ENCODE data around the gene SYNE3.

The SYNE3 gene

DNA sequence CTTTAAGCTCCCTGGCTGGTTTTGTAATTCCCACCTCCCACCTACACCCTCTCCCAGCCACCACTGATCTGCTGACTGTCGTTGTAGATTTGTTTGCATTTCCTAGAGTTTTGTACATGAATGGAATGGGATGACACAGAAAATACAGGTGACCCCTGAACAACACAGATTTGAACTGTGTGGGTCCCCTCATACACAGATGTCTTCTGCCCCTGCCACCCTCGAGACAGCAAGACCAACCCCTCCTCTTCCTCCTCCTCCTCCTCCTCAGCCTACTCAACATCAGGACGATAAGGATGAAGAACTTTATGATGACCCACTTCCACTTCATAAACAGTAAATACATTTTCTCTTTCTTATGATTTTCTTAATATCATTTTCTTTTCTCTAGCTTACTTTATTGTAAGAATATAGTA lies 28.8 kb downstream of the SYNE3 start:
- no peak for DNase-seq

DNA sequence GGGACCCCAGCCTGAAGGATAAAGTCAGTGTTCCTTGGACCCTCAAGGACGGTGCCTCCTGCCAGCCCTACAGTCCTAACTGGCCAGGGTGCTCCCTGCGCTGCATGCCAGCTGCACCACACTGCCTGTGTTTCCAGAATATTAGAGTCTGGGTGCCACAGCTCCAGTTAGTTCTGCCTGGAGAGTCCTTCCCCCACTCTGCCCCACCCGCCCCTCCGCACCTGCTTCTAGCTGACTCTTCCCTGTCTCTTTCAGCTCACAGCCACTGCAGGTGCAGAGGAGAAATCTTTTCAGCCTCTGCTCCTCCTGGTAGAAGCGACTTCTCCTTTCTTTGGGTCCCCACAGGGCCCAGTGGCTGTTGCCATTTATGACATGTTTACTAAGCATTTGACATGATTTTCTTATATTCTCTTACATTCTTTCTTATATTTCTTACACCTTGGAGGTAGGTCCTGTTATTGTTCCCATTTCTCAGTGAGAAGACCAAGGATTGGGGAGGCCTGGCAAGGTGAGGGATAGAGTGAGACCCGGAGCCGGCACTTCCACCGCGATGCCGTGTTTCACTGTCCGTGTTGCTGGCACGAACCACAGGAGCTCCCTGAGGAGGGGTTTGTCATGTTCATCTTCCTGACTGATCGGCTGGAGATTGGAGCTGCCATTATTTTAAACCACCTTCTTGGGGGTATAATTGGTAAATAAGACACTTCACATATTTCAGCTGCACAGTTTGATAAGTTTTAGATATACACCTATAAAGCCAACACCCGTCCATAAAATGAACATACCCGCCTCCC lies 29.4 kb downstream of the SYNE3 start:
- DNase-seq: no peak

DNA sequence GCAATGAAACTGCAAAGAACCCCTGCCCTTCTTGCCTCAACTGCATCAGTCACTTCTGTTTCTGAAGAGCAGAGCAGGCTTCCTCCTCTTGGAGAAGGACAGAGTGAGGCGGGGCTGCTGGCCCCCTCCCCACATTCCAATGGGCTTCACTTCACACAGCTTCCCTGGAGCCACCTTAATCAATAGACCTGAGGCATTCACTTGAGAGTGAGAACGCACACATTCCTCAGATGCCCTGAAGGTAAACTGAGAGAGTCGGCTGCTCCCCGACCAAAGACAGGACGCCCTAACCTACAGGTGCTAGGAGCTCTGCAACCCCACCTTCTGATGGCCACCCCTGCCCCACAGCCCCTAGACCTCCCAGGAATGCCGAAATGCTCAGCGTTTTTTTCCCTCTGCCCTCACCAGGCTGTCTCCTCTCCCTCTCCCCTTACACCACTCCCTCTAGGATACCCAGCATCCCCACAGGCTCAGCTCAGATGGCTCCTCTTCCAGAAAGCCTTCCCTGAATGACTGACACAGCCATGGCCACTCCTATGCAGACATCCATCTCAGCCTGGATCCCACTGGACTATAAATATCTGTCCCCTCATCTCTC lies 31.1 kb downstream of the SYNE3 start:
- DNase-seq: no peak

DNA sequence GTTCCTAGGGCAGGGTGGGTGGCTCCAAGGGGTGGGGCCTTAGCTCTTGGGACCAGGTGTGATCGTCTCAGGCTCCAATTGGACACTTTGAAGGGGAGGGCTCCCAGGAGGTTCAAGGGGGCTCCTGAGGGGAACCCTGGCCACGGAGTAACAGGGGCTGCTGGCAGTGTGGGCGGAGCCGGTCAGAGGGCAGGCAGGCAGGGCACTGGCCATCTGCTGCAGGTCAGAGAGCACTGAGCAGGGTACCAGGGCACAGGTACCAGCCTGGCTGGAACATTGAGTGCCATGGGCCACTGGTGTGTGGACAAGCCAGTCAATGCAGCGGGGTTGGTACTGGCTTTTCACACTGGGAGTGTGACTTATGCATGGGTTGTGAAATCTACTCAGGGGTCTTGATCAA lies 32.2 kb downstream of the SYNE3 start:
- DNase-seq: no peak

DNA sequence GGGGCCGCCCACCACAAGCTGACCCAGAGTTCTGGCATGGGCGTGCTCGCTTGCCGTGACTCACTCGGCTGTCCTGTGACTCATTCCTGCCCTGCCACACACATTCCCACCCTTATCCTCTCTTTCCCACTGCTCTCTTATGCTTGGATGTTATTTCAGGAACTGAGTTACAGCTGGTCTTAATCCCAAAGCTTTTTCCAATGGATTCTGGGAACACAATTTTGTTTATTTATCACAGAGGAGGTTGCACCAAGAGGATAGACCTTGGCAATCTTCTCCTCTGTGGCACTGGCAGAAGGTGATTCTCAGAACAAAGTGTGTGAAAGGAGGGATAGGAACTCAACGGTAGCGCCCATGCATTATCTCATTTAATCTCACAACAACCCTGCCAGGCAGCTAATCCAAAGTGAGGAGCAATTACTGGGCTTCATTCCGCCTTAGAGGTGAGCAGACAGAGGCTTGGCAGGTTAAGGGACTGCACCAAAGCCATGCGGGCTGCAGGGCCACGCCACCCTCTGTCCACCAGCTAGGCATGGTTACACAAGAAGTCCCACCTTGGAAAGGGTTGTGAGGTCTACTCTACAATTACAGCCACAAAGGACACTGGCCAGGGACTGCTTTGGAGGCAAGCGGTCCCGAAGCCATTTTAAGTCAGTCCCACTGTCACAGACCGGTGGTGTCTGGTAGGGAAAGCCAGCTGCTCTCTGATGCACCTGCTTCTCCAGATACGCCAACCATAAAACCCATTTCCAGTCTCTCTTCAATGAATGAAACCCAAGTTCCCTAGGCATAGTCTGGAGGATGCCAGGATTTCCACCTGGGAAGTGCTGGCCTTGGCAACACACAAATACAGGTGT lies 32.9 kb downstream of the SYNE3 start:
- DNase-seq: no peak

DNA sequence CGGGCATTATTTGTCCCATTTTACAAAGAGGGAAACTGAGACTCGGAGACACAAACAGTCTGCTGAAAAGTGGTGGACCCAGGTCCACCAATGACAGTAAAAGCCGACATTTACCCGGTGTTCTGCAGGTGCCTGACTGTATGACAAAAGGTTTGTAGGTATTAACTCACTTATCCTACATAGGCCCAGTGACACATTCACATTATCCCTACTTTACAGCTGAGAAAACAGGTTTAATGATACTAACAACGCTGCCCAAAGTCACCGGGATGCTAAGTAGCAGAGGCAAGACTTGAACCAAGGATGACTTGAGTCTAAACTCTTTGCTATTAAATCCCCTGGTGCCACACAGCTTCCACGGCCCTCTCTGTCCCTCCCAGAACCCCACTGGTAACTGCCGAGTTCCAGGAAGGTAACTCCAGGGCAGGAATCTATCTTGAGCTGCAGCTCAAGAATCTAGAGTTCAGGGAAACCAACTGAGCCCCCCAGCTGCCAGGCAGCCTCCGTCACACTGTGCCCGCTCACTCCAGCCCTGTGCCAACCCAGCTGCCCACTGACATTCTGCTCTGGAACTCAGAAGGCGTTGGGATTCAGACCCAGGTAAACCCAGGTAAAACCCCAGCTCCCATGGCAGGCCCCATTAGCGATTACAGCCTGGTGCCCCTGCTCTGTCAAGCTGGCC lies 33.7 kb downstream of the SYNE3 start:
- no peak for DNase-seq

DNA sequence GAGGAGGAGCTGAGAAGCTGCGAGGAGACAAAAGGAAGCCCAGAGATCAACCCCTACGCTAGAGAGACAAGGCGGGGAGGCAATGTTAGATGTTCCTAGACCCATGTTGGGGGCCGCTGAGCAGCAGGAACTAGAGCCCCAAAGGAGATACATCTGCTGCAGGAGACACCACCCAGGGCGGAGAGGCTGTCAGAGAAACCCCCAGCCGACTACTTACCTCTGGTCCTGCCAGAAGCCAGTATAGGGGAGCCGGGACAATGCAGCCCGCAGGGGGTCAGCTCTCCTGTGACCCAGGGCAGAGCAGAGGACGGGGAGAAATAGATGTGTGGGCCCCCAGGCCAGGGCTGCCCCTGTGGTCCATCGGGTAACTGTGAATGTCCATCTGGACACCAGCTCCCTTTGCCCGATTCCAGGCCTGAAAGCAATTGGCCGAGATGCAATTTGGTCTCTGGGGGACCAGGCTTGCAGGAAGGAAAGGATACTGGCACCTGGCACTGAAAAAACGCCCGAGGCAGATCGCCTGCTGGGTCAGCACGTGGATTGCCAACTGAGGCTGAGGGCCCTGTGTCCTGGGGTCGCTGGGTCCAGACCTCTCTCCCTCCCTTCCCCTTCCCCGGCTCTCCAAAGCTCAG lies 34.9 kb downstream of the SYNE3 start:
- DNase-seq: no peak

DNA sequence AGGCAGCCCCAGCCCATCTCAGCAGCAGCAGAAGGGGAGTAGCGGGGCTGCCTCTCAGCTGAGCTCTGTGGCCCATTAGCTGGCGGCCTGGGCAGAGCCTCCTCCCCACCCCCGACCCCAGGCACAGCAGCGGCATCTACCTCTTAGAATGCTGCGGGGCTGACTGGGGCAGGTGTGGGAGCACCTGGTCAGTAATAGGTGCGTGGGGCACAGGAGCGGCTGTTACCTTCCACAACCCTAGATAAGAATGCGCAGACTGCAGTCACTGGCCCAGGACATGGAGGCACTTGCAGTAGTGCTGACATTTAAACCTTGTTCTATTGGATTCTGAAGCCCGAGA lies 35.6 kb downstream of the SYNE3 start:
- DNase-seq: no peak

DNA sequence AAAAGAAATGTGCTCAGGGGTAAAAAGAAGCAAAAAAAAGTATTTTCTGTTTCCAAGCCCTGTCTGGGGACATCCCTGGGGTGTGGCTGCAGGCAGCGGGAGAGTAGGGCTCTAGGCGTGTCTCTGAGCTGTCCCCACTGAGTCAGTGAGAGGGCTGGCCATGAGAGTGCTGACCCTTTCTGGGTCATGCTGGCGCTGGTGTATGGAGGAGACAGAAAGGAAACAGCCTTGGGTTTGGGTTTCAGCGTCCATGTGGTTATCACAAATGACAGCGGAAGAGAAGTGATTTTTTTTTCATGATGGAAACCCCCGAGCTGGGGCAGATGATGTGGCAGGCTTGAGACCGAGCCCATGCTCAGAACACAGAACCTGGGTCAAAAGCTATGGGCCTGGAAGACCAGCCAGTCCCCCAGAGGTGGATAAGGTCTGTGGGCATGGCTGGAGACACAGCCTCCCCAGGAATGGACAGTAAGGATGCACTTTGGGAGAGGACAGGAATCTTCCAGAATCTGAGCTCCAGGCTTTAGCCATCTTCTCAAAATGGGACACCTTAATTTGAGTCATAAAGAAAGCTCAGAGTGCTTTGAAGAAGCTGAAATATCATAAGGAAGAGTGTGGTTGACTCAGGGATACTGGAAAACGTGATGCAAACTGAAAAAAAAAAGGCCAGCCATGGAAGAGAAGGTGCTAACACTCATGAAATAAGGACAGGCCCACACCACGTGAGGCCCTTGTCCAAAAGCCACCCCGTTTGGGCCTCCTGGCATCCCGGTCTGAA lies 36.2 kb downstream of the SYNE3 start:
- DNase-seq: no peak

DNA sequence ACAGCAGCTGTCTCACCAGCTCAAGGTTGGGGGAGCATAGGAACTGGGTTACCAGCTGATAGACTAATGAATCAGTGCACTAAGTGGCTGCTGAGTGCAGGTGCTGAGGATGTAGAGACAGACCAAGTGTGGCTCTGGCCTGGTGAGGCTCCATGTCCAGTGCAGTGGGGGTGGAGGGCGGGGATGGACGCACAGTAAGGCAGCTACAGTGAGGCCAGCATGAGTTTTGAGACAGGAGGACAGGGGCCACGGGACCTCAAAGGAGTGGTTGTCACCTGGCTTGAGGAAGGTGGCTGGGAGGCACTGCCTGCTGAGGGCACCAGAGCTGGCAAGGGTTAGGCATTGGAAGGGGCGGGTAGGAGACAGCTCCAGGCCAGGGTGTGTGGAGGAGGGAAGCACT lies 37.0 kb downstream of the SYNE3 start:
- DNase-seq: no peak

DNA sequence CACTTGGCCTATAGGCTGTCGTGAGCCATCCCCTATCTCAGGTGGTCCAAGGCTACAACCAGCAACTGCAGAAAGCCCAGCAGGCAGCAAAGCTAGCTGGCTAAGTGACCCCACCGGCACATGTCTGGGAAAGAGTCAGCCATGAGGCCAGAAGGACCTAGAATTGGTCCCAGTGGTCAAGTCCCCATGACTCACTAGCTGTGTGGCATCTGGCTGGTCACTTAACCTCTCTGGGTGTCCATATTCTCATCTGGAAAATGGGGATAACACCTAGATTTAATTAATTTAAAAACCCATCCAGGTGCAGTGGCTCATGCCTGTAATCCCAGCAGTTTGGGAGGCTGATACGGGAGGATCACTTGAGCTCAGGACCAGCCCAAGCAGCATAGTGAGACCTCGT lies 37.6 kb downstream of the SYNE3 start:
- DNase-seq: no peak

DNA sequence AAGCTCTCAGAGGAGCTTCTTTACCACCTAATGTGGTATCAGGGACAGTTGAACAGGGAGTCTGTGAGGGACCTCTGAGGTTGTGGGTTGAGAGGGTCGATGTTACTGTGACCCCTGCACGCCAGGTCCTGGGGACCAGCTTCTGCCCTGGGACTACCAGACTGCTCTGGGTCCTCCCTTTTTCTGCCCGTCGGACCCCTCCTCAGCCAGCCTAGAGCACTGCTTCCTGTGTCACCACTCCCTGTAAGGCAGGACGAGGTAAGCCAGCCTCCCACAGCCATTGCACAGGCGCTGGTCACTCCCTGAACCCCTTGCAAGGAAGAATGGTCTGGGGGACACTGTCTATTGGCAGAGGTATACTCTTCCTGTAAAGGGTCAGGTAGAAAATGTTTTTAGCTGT lies 38.1 kb downstream of the SYNE3 start:
- DNase-seq: no peak

DNA sequence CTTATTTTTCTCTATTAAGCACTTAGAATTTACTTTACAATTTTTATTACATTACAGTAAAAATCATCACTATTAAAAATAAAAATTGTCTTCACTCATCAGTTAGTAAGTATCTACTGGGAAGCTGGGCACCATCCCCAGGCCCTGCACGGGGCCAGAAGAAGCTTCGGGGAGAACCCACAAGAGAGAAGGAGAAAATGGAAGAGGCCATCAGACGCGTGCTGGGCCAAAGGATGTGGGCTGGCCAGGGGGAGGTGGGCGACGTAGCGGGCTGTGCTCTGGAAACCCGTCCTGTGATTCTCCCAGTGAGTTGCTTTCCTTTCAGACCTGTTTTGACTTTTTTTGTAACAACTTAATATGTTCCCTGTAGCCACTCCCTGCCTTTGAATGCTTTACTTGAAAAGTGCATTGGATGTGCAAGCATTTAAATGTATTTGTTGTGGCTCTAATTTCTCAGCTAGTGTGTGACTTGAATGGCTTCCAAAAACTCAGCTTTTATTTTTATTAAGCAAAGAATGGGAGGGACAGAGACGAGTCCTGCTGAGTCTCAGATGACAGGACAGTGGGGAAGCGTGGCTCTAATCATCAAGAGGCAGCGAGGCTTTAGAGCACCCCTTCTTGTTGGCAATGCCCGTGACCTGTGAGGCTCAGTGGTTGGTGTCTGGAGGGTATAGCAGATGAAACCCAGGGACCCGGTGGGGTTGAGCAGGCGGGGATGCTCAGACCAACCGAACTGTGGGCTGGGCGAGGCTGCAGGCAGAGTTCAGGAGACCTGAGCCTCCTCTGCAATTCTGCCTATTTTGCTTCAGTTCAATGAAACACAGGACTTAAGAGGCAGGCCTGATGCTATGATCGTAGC lies 38.8 kb downstream of the SYNE3 start:
- DNase-seq: no peak

DNA sequence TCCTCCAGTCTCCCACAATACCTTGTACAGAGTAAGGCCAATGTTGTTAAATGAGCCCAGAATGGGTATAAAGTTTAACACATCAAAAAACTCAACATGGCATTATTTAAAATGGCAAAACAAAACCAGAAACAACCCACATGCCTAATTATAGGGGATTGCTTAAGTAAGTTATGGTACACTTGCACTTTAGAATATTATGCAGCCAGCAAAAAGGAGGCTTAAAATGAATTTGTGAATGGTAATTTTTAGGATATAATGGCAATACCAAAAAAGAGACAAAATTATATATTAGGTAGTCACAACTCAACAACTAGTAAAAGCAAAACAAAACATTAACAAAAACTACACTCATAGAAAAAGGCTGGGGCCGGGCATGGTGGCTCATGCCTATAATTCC lies 39.7 kb downstream of the SYNE3 start:
- DNase-seq: no peak

DNA sequence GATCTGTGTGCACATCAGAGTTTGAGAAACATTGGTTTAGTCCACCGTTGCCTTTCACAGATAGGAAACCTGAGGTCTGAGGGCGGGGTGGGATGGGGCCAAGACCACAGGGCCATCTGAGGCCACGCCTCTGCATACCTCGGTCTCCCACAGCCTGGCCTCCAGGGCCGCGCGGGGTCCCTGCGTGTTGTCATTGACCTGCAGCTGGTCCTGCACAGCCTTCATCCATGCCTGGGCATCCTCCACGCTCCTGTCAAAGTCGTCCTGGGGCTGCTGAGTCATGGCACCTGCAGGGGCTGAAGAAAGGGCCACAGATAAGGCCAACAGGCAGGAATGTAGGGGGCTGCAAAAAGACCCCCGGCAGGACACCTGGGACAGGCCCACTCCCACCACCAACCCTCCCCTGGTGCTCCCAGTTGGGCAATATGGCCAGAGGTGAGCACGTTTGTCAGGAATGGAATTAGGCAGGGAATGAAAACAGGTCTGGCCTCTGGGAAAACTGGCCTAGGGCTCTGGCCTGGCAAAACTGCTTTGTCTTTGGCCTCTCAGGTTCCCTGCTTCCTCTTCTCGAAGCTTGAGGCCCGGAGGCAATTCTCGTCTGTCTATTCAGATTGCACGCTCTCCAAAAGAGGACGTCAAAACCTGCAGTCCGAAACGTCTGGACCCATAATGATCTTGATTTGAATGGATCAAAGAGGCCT lies 40.8 kb downstream of the SYNE3 start:
- no peak for DNase-seq

DNA sequence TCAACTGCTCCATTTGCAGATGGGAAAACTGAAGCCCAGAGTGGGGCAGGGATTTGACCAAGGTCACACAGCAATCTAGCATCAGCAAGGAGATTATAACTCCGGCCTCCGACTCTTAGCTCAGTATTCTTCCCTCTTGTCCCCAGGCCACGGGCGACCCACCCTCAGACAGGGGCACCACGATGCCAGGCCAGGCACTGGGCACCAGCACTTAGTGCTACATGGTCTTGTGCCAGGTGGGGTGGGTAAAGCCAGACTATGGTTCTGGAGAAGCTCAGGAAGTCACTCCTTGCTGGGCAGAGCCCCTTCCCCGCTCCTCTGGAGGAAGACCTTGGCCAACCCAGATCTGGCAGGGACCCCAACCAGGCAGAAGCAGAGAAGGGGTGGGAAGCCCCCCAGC lies 41.5 kb downstream of the SYNE3 start:
- no peak for DNase-seq

DNA sequence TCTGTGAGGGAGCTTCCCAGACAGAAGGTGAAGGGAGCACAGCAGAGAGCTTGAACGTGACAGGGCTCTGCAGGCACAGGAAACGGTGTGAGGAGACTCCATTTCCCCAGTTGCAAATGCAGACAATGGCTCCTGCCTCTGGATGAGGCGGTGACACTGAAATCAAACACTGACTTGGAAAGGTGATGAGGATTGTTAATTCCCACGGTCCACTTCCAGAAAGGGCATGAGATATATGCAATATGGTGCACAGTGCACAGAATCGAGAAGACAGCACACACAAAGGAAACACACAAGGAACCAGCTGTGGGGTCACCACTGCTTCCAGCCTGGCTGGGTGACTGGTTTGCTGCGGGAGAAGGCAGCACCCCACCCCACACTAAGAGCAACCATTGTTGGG lies 42.0 kb downstream of the SYNE3 start:
- DNase-seq: no peak

DNA sequence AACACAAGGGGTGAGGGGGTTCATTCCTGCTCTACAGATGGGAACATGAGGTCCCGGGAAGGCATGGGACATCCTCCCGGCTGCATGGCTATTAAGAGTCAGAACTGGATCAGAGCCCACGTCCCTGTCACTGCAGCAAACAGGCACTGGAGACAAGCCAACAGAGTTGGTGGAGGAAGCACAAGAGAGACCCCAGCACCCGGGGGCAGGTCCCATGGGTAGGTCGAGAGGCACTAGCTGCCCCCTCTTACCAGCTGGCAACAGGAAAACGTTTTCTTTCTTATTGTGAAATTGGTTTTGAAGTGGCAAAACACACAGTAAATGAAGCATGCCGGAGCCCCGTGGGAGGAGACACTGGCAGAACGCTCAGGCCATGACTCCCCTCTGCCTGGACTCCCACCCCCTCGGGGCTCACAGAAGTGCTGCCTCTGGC lies 43.6 kb downstream of the SYNE3 start:
- DNase-seq: no peak

DNA sequence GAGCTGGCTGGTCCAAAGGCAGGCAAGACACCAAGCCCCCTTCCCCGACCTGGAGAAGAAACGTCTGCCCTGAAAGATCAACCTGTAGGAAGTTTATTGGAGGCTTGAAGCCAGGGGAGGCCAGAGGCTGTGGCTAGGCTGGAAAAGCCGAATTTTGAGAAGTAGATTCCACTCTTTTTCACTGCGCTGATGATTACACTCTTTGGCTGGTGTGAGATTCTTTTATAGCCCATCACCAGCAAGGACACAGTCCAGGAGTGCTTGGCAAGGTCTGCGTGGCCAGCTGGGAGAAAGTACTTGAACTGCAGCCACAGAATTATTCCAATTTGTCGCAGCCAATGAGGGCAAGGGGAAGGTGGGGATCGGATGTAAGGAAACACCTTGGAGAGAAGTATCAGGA lies 45.0 kb downstream of the SYNE3 start:
- DNase-seq: no peak

DNA sequence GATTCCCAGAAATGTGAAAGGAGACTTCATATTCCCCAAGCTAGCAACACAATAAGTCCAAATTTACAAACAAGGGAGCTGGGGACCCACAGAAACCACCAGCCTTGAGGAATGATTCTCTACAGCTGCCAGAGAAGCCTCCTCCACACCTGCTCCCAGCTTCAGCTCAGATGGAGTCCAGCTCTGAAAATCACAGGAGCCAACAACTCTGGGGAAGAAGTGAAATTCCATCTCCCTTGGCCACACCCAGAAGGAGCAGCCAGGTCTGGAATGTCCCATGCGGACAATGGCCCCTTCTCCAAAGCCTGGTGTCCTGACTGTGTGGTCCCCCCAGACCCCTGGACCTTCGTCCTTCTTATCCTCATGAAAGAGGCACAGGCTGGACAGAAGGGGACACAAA lies 45.4 kb downstream of the SYNE3 start:
- no peak for DNase-seq

DNA sequence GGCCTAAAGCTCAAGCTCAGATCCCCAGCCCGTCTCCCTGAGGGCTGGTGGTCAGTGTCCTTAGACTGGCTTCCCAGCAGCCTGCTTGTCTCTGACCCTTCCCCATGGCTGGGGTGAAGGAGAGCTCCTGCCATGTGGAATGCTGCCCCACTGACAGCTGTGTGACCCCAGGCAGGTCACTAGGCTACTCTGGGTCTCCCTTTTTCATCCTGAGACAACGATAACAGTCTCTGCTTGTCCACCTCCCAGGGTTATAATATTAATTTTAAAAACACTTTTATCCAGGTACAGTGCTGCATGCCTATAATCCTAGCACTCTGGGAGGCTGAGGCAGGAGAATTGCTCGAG lies 47.3 kb downstream of the SYNE3 start:
- no peak for DNase-seq
